ENCODE results near the gene TSPAN16. TPM values are rescaled to one million over a fixed set of nuclear protein-coding genes. Genes with fewer than 3 reads are reported as not detected.

TSPAN16 gene
- total RNA-seq, 1 donor from 2014 or later: not detected

DNA sequence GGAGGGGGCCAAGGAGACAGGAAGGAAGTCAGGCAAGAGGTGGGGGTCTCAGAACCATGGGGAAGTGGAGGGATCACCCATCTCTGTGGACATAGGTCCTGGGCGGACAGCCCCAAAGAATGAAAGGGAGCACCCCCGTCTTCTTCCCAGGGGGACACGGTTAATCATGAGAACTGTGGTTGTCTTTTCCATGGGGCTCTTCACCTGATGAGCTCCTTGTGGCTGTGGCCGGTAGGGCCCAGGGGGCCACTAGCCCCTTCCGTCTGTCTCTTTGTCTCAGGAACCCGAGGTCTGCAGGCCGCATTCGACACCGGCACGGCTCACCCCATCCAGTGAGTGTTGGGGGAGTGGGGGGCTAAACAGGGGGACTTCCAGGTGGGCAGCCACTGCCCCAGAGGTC is 67.9 kb downstream of the TSPAN16 start:
- TF ChIP-seq, protein P1, sequence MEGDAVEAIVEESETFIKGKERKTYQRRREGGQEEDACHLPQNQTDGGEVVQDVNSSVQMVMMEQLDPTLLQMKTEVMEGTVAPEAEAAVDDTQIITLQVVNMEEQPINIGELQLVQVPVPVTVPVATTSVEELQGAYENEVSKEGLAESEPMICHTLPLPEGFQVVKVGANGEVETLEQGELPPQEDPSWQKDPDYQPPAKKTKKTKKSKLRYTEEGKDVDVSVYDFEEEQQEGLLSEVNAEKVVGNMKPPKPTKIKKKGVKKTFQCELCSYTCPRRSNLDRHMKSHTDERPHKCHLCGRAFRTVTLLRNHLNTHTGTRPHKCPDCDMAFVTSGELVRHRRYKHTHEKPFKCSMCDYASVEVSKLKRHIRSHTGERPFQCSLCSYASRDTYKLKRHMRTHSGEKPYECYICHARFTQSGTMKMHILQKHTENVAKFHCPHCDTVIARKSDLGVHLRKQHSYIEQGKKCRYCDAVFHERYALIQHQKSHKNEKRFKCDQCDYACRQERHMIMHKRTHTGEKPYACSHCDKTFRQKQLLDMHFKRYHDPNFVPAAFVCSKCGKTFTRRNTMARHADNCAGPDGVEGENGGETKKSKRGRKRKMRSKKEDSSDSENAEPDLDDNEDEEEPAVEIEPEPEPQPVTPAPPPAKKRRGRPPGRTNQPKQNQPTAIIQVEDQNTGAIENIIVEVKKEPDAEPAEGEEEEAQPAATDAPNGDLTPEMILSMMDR (IDR thresholded peaks at IDR 0.05; ENCODE audit: partially characterized antibody, unreplicated experiment): no peak
- Mint-ChIP-seq H3K4me3 (ENCODE audit: unreplicated experiment) (no peak overlapping the region), H3K36me3 (ENCODE audit: unreplicated experiment) (no peaks in the 10 kb centered on the region), H3K4me1 (ENCODE audit: low read depth, unreplicated experiment) (peaks cover 14% of the 10 kb centered on the region), H3K27me3 (ENCODE audit: unreplicated experiment) (peaks cover 6% of the 10 kb centered on the region), H3K27ac (ENCODE audit: unreplicated experiment) (no peak overlapping the region), H3K9me3 (ENCODE audit: unreplicated experiment) (peaks cover 8% of the 10 kb centered on the region)
- no peak for DNase-seq

DNA sequence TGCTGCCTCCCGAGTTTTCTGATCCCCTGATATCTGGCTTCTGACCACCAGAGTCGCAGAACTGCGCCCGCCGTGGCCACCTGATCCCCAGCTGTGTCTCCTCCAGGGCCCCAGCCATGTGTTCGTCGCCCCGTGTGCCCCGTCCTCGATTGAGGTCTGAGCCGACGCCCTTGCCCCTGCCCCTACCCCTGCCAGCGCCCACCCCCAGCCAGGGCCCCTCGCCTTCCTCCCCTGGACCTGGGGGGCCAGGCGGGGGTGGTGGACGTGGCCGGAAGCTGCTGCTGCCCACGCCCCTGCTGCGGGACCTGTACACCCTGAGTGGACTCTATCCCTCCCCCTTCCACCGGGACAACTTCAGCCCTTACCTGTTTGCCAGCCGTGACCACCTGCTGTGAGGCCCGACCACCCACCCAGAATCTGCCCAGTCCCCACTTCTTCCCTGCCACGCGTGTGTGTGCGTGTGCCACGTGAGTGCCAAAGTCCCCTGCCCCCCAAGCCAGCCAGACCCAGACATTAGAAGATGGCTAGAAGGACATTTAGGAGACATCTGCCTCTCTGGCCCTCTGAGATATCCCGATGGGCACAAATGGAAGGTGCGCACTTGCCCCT is 68.4 kb downstream of the TSPAN16 start:
- Mint-ChIP-seq H3K27me3 (ENCODE audit: unreplicated experiment) (peaks cover 6% of the 10 kb centered on the region), H3K9me3 (ENCODE audit: unreplicated experiment) (peaks cover 8% of the 10 kb centered on the region), H3K36me3 (ENCODE audit: unreplicated experiment) (no peaks in the 10 kb centered on the region), H3K4me1 (ENCODE audit: low read depth, unreplicated experiment) (peaks cover 16% of the 10 kb centered on the region), H3K27ac (ENCODE audit: unreplicated experiment) (no peak overlapping the region), H3K4me3 (ENCODE audit: unreplicated experiment) (no peak overlapping the region)
- no peak for DNase-seq
- TF ChIP-seq, protein P1 (IDR thresholded peaks at IDR 0.05; ENCODE audit: partially characterized antibody, unreplicated experiment): no peak

DNA sequence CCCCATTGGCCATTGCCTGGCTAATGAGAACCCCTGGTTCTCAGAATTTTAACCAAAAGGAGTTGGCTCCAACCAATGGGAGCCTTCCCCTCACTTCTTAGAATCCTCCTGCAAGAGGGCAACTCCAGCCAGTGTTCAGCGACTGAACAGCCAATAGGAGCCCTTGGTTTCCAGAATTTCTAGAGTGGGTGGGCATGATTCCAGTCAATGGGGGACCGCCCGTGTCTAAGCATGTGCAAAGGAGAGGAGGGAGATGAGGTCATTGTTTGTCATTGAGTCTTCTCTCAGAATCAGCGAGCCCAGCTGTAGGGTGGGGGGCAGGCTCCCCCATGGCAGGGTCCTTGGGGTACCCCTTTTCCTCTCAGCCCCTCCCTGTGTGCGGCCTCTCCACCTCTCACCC is 69.0 kb downstream of the TSPAN16 start:
- DNase-seq: no peak
- Mint-ChIP-seq H3K9me3 (ENCODE audit: unreplicated experiment) (peaks cover 8% of the 10 kb centered on the region), H3K36me3 (ENCODE audit: unreplicated experiment) (no peaks in the 10 kb centered on the region), H3K27me3 (ENCODE audit: unreplicated experiment) (peaks cover 6% of the 10 kb centered on the region), H3K4me1 (ENCODE audit: low read depth, unreplicated experiment) (peaks cover 18% of the 10 kb centered on the region), H3K27ac (ENCODE audit: unreplicated experiment) (no peak overlapping the region), H3K4me3 (ENCODE audit: unreplicated experiment) (no peak overlapping the region)
- TF ChIP-seq, protein P1 (IDR thresholded peaks at IDR 0.05; ENCODE audit: partially characterized antibody, unreplicated experiment): no peak

Other genes with a start within 250 kb of the TSPAN16 start
- gene LDLR, start 206.7 kb upstream of the TSPAN16 start, total RNA-seq (ENCODE audit: unreplicated experiment): 147 TPM
- 3.8 TPM for gene SPC24, start 140.4 kb upstream of the TSPAN16 start, total RNA-seq (ENCODE audit: unreplicated experiment)
- gene KANK2, start 98.6 kb upstream of the TSPAN16 start, total RNA-seq (ENCODE audit: unreplicated experiment): 23.0 TPM
- not detected for gene ANGPTL8, start 56.5 kb upstream of the TSPAN16 start, total RNA-seq (ENCODE audit: unreplicated experiment)
- gene DOCK6, start 33.6 kb upstream of the TSPAN16 start, total RNA-seq (ENCODE audit: unreplicated experiment): 260 TPM
- gene RAB3D, start 43.5 kb downstream of the TSPAN16 start, total RNA-seq (ENCODE audit: unreplicated experiment): 130 TPM
- gene TMEM205, start 50.1 kb downstream of the TSPAN16 start, total RNA-seq (ENCODE audit: unreplicated experiment): 43.1 TPM
- gene CCDC159, start 50.4 kb downstream of the TSPAN16 start, total RNA-seq (ENCODE audit: unreplicated experiment): 8.0 TPM
- gene PLPPR2, start 59.3 kb downstream of the TSPAN16 start, total RNA-seq (ENCODE audit: unreplicated experiment): 77.0 TPM
- 2.1 TPM for gene SWSAP1, start 78.5 kb downstream of the TSPAN16 start, total RNA-seq (ENCODE audit: unreplicated experiment)
- gene EPOR, start 88.2 kb downstream of the TSPAN16 start, total RNA-seq (ENCODE audit: unreplicated experiment): 11.0 TPM
- 0.66 TPM for gene RGL3, start 123.2 kb downstream of the TSPAN16 start, total RNA-seq (ENCODE audit: unreplicated experiment)
- gene ODAD3, start 139.0 kb downstream of the TSPAN16 start, total RNA-seq (ENCODE audit: unreplicated experiment): 2.6 TPM
- 276 TPM for gene PRKCSH, start 139.5 kb downstream of the TSPAN16 start, total RNA-seq (ENCODE audit: unreplicated experiment)
- gene ELAVL3, start 184.9 kb downstream of the TSPAN16 start, total RNA-seq (ENCODE audit: unreplicated experiment): 633 TPM
- 19.2 TPM for gene ZNF653, start 209.7 kb downstream of the TSPAN16 start, total RNA-seq (ENCODE audit: unreplicated experiment)
- 43.2 TPM for gene ECSIT, start 233.0 kb downstream of the TSPAN16 start, total RNA-seq (ENCODE audit: unreplicated experiment)
- 2.3 TPM for gene CNN1, start 242.7 kb downstream of the TSPAN16 start, total RNA-seq (ENCODE audit: unreplicated experiment)